Neural cell (in vitro differentiated cells): ENCODE measurements around the gene SCAP. TPM values are rescaled to one million over a fixed set of nuclear protein-coding genes. Genes with fewer than 3 reads are reported as not detected.

Experiments
- H2AFZ ChIP-seq: fragments of 200-600, 300-800 bp; sonication (generic), shearing (Covaris generic); 2 replicates; pipeline ENCODE4 v1.6.0; 2014; ENCODE audit warnings: low read depth, mild to moderate bottlenecking, antibody characterized with exemption, low read length, moderate library complexity
- H3F3A ChIP-seq: fragments of 200-600 bp; shearing (Covaris generic); 2 replicates; pipeline ENCODE4 v1.6.1; 2016; ENCODE audit warnings: mild to moderate bottlenecking, moderate library complexity, mixed read lengths, antibody characterized with exemption, low read length; ENCODE audit not compliant: insufficient read depth, poor library complexity, severe bottlenecking
- H3K27ac ChIP-seq: fragments of 200-600, 300-800 bp; sonication (generic), shearing (Covaris generic); 2 replicates; pipeline ENCODE4 v1.5.1; 2014; ENCODE audit warnings: mild to moderate bottlenecking, low read length, moderate library complexity
- H3K27me3 ChIP-seq: fragments of 300-800, 200-600 bp; sonication (generic), shearing (Covaris generic); 2 replicates; pipeline ENCODE4 v1.6.0; 2014; ENCODE audit warnings: mild to moderate bottlenecking, low read depth, low read length, moderate library complexity; ENCODE audit not compliant: insufficient read depth
- H3K36me3 ChIP-seq: fragments of 300-800, 200-600 bp; sonication (generic), shearing (Covaris generic); 2 replicates; pipeline ENCODE4 v1.5.1; 2014; ENCODE audit warnings: mild to moderate bottlenecking, antibody characterized with exemption, low read length, moderate library complexity; ENCODE audit not compliant: insufficient read depth
- H3K4me2 ChIP-seq: fragments of 300-800, 200-600 bp; sonication (generic), shearing (Covaris generic); 2 replicates; pipeline ENCODE4 v1.6.0; 2014; ENCODE audit warnings: mild to moderate bottlenecking, low read length
- H3K4me3 ChIP-seq: fragments of 300-800, 200-600 bp; sonication (generic), shearing (Covaris generic); 2 replicates; pipeline ENCODE4 v1.5.1; 2014; ENCODE audit warnings: mild to moderate bottlenecking, low read length, moderate library complexity
- H3K79me2 ChIP-seq: fragments of 200-600 bp; shearing (Covaris generic); replicated peaks from 2 replicates; pipeline ENCODE4 v1.6.0; 2014; ENCODE audit warnings: mild to moderate bottlenecking, low read length, moderate library complexity; ENCODE audit not compliant: insufficient read depth
- H3K9ac ChIP-seq: fragments of 300-800, 200-600 bp; sonication (generic), shearing (Covaris generic); 2 replicates; pipeline ENCODE4 v1.6.1; 2016; ENCODE audit warnings: mild to moderate bottlenecking, low read length, mixed read lengths
- H3K9me2 ChIP-seq: fragments of 200-600 bp; shearing (Covaris generic); 2 replicates; pipeline ENCODE4 v1.6.1; 2016; ENCODE audit warnings: mild to moderate bottlenecking, low read length, mixed read lengths; ENCODE audit not compliant: insufficient read depth
- H3K9me3 ChIP-seq: fragments of 200-600, 300-800 bp; sonication (generic), shearing (Covaris generic); 2 replicates; pipeline ENCODE4 v1.6.1; 2016; ENCODE audit warnings: mild to moderate bottlenecking, mixed run types, low read length, moderate library complexity, mixed read lengths
- H4K20me1 ChIP-seq: fragments of 200-600 bp; shearing (Covaris generic); 2 replicates; pipeline ENCODE4 v1.6.1; 2016; ENCODE audit warnings: mild to moderate bottlenecking, mixed run types; ENCODE audit not compliant: insufficient read depth
- EP300 ChIP-seq: fragments of 450-650 bp; conservative IDR thresholded peaks from 2 replicates; pipeline ENCODE4 v1.6.1; 2014; ENCODE audit warnings: antibody characterized with exemption, mild to moderate bottlenecking, moderate library complexity; ENCODE audit not compliant: poor library complexity, severe bottlenecking
- EZH2 ChIP-seq: fragments of 200-600, 300-800 bp; shearing (Covaris generic), sonication (generic); IDR thresholded peaks from 2 replicates; pipeline ENCODE4 v1.6.1; 2014; ENCODE audit warnings: antibody characterized with exemption, low read length, borderline replicate concordance, mild to moderate bottlenecking; ENCODE audit not compliant: insufficient read depth, poor library complexity, severe bottlenecking
- MXI1 ChIP-seq: fragments of 450-650 bp; conservative IDR thresholded peaks from 2 replicates; pipeline ENCODE4 v1.6.1; 2014; ENCODE audit warnings: antibody characterized with exemption, mild to moderate bottlenecking; ENCODE audit not compliant: poor library complexity, severe bottlenecking
- POLR2AphosphoS5 ChIP-seq: IDR thresholded peaks from 2 replicates; pipeline ENCODE4 v1.6.1; 2012
- RAD21 ChIP-seq: fragments of 450-650 bp; conservative IDR thresholded peaks from 2 replicates; pipeline ENCODE4 v1.6.1; 2014; ENCODE audit warnings: antibody characterized with exemption, mild to moderate bottlenecking, moderate library complexity
- SMC3 ChIP-seq: fragments of 450-650 bp; conservative IDR thresholded peaks from 2 replicates; pipeline ENCODE4 v1.6.1; 2014; ENCODE audit warnings: antibody characterized with exemption, mild to moderate bottlenecking, moderate library complexity; ENCODE audit not compliant: poor library complexity
- TAF1 ChIP-seq: IDR thresholded peaks from 2 replicates; pipeline ENCODE4 v1.6.1; 2012; ENCODE audit warnings: low read depth
- polyA plus RNA-seq: library from polyadenylated mRNA; depleted of rRNA; stranded (reverse); fragments of >200 nt; gene quantifications from 2 replicates; pipeline ENCODE4 v1.2.3, GENCODE V29; 2014
- TF ChIP-seq, protein P1 (sequence below): fragments of 450-650 bp; IDR thresholded peaks from 2 replicates; pipeline ENCODE4 v1.5.1; 2014; ENCODE audit warnings: antibody characterized with exemption, mild to moderate bottlenecking, moderate library complexity; ENCODE audit not compliant: poor library complexity, severe bottlenecking
- TF ChIP-seq, protein P2 (sequence below): IDR thresholded peaks from 2 replicates; pipeline ENCODE4 v1.6.1; 2012; ENCODE audit warnings: borderline replicate concordance

Gene SCAP
- polyA plus RNA-seq, 1 donor from 2014 or later = 58.0 TPM

DNA sequence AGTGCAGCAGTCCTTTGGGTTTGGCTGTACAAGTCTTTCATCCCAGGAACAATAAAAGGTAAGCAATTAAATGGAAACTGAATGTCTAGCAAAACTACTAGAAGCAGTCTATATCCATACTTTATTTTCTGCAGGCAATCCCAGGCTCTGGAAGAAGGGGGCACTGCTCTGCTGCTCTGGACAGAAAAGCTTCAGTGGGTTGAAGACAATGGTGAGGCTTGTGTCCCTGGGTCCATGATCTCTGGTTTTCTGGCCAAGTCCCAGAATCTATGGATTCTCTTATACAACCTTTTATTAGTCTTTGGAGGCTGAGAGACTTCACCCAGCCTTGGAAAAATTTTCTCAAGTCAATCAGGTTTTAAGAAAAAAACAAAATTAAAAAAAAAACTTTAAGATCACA, 35.6 kb downstream of the SCAP start:
- no peaks in the 10 kb centered on the region for H3K9me2 ChIP-seq
- no peak overlapping the region for H3K9ac ChIP-seq
- H3K27ac ChIP-seq = no peak overlapping the region
- no peak overlapping the region for H3K4me3 ChIP-seq
- H3K9me3 ChIP-seq = no peaks in the 10 kb centered on the region
- no peaks in the 10 kb centered on the region for H3F3A ChIP-seq
- no peak for TF ChIP-seq EZH2
- no peak for TF ChIP-seq RAD21
- TF ChIP-seq EP300 = no peak
- TF ChIP-seq TAF1 = no peak
- no peak for TF ChIP-seq POLR2AphosphoS5
- TF ChIP-seq, protein P1, sequence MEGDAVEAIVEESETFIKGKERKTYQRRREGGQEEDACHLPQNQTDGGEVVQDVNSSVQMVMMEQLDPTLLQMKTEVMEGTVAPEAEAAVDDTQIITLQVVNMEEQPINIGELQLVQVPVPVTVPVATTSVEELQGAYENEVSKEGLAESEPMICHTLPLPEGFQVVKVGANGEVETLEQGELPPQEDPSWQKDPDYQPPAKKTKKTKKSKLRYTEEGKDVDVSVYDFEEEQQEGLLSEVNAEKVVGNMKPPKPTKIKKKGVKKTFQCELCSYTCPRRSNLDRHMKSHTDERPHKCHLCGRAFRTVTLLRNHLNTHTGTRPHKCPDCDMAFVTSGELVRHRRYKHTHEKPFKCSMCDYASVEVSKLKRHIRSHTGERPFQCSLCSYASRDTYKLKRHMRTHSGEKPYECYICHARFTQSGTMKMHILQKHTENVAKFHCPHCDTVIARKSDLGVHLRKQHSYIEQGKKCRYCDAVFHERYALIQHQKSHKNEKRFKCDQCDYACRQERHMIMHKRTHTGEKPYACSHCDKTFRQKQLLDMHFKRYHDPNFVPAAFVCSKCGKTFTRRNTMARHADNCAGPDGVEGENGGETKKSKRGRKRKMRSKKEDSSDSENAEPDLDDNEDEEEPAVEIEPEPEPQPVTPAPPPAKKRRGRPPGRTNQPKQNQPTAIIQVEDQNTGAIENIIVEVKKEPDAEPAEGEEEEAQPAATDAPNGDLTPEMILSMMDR = no peak
- TF ChIP-seq SMC3 = no peak
- no peaks in the 10 kb centered on the region for H3K36me3 ChIP-seq
- no peaks in the 10 kb centered on the region for H4K20me1 ChIP-seq
- H3K79me2 ChIP-seq = no peaks in the 10 kb centered on the region
- H3K27me3 ChIP-seq = no peaks in the 10 kb centered on the region
- H3K4me2 ChIP-seq = no peak overlapping the region
- no peak overlapping the region for H2AFZ ChIP-seq

DNA sequence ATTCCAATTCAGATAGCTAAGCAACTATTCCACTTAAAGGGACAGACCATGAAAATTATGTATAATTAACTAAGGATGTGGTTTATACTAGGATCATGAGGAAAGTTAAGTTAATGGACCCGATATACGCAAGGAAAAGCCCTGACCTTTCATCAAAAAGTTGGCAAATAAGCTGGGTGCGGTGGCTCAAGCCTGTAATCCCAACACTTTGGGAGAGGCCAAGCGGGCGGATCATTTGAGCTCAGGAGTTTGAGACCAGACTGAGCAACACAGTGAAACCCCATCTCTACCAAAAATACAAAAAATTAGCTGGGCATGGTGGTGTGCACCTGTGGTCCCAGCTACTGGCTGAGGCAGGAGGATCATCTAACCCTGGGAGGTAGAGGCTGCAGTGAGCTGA, 39.6 kb downstream of the SCAP start:
- no peaks in the 10 kb centered on the region for H3K79me2 ChIP-seq
- no peaks in the 10 kb centered on the region for H3F3A ChIP-seq
- H3K9ac ChIP-seq = no peak overlapping the region
- no peak for TF ChIP-seq RAD21
- TF ChIP-seq TAF1 = no peak
- TF ChIP-seq, protein P2, sequence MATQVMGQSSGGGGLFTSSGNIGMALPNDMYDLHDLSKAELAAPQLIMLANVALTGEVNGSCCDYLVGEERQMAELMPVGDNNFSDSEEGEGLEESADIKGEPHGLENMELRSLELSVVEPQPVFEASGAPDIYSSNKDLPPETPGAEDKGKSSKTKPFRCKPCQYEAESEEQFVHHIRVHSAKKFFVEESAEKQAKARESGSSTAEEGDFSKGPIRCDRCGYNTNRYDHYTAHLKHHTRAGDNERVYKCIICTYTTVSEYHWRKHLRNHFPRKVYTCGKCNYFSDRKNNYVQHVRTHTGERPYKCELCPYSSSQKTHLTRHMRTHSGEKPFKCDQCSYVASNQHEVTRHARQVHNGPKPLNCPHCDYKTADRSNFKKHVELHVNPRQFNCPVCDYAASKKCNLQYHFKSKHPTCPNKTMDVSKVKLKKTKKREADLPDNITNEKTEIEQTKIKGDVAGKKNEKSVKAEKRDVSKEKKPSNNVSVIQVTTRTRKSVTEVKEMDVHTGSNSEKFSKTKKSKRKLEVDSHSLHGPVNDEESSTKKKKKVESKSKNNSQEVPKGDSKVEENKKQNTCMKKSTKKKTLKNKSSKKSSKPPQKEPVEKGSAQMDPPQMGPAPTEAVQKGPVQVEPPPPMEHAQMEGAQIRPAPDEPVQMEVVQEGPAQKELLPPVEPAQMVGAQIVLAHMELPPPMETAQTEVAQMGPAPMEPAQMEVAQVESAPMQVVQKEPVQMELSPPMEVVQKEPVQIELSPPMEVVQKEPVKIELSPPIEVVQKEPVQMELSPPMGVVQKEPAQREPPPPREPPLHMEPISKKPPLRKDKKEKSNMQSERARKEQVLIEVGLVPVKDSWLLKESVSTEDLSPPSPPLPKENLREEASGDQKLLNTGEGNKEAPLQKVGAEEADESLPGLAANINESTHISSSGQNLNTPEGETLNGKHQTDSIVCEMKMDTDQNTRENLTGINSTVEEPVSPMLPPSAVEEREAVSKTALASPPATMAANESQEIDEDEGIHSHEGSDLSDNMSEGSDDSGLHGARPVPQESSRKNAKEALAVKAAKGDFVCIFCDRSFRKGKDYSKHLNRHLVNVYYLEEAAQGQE = no peak
- TF ChIP-seq, protein P1 = no peak
- TF ChIP-seq SMC3 = no peak
- no peak for TF ChIP-seq EP300
- no peak for TF ChIP-seq POLR2AphosphoS5
- TF ChIP-seq MXI1 = no peak
- TF ChIP-seq EZH2 = no peak
- H3K9me3 ChIP-seq = no peaks in the 10 kb centered on the region
- H3K9me2 ChIP-seq = no peaks in the 10 kb centered on the region
- no peak overlapping the region for H3K27ac ChIP-seq
- no peaks in the 10 kb centered on the region for H3K27me3 ChIP-seq
- no peaks in the 10 kb centered on the region for H4K20me1 ChIP-seq
- no peak overlapping the region for H2AFZ ChIP-seq
- H3K4me3 ChIP-seq = no peak overlapping the region
- H3K4me2 ChIP-seq = no peak overlapping the region
- H3K36me3 ChIP-seq = no peaks in the 10 kb centered on the region
